Heart right ventricle (tissue), 16 donors: ENCODE results near the gene ENPP1. TPM values are rescaled to one million over a fixed set of nuclear protein-coding genes. Genes with fewer than 3 reads are reported as not detected.
A peak's percentile ranks its signal among the peaks of the same experiment; 100 is the strongest.

Experiments
- ATAC-seq, 8 donors: fragments of 200-7000 bp; cut with Tn5 transposase; one replicate each; pipeline ENCODE4 v1.9.1; 2020; ENCODE audit warnings: mild to moderate bottlenecking in 8 of 8, moderate library complexity in 8 of 8, moderate number of reproducible peaks in 1 of 8
- DNase-seq, 2 donors: peaks; one replicate each; pipeline ENCODE4 v3.0.0-alpha.2; 2020
- H3K27ac ChIP-seq, 10 donors: fragments of 200-600 bp; sonication (generic) in 2 of 10; one replicate each; pipeline versions ENCODE4 v1.5.0 to v1.8.0; 2020 to 2022; ENCODE audit warnings: mild to moderate bottlenecking in 3 of 10
- H3K27me3 ChIP-seq, 7 donors: fragments of 200-600 bp; one replicate each; pipeline ENCODE4 v1.8.0; 2021 to 2022; ENCODE audit warnings: mild to moderate bottlenecking in 2 of 7
- H3K36me3 ChIP-seq, 9 donors: fragments of 200-600 bp; sonication (generic) in 1 of 9; one replicate each; pipeline versions ENCODE4 v1.5.0 to v1.8.0; 2020 to 2022; ENCODE audit warnings: mild to moderate bottlenecking in 2 of 9
- H3K4me1 ChIP-seq, 9 donors: fragments of 200-600 bp; sonication (generic) in 1 of 9; one replicate each; pipeline versions ENCODE4 v1.5.0 to v1.8.0; 2020 to 2022; ENCODE audit warnings: mild to moderate bottlenecking in 4 of 9
- H3K4me3 ChIP-seq, 10 donors: fragments of 200-600 bp; sonication (generic) in 2 of 10; one replicate each; pipeline versions ENCODE4 v1.5.0 to v1.8.0; 2020 to 2022; ENCODE audit warnings: mild to moderate bottlenecking in 7 of 10, moderate library complexity in 2 of 10
- H3K9me3 ChIP-seq, 11 donors: fragments of 200-600 bp in 10 of 11; sonication (generic) in 2 of 11; one replicate each; pipeline versions ENCODE4 v1.5.0 to v1.8.0; 2013 to 2022; ENCODE audit warnings: mild to moderate bottlenecking in 2 of 11, control low read depth in 1 of 11, moderate library complexity in 1 of 11
- WGBS, 2 donors: extraction: QIAGEN DNeasy Blood & Tissue Kit; methylation state at CpG; one replicate each; pipeline ENCODE4 v1.1.7; 2013; ENCODE audit warnings: inconsistent platforms in 1 of 2; 5-methylcytosine and 5-hydroxymethylcytosine counted together
- intact Hi-C, 10 donors: fragments of 100-400 bp; cut with DNase I; formaldehyde crosslinking; loops; one replicate each; pipeline versions ENCODE4 v1.11.1 to v1.14.2; 2022
- polyA plus RNA-seq, 2 donors: library from polyadenylated mRNA; stranded (reverse); fragments of 200-250 nt; gene quantifications; one replicate each; pipeline ENCODE4 v1.2.3, GENCODE V29; 2013
- total RNA-seq, 10 donors: library from RNA; stranded (reverse); fragmentation: NEBNext Ultra II Directional in 3 of 10; extraction: Animal tissue kit (Norgen Biotek cat#: 25700) in 3 of 10; gene quantifications; one replicate each; pipeline versions ENCODE4 v1.2.1 to v1.2.4, GENCODE V29; 2021 to 2023
- TF ChIP-seq, protein P1 (sequence below), 9 donors: fragments of 200-600 bp; sonication (generic) in 2 of 9; IDR thresholded peaks; one replicate each; pipeline versions ENCODE4 v1.5.0 to v1.8.0; 2021 to 2022; ENCODE audit warnings: antibody characterized with exemption in 9 of 9, mild to moderate bottlenecking in 5 of 9, moderate library complexity in 1 of 9
- donor health status: Arrhythmogenic right ventricular cardiomyopathy.
- donor health status: ischemic (EF 13 %, LVEDD 7.1; RV severe dilation, severe dysfunction).
- donor health status: healthy with polysubstance abuse.
- donor health status: DM: no; HTN: yes; CAD: no.
- donor health status: DM: no; HTN: no; CAD: no.
- donor health status: ischemic (EF 25% LVEDD 6.9; RV normal size, moderate dysfunction).
- donor health status: ischemic (EF 25% LVEDD 5.7; RV mildly dilated, moderate dysfunction).
- donor health status: healthy.
- donor health status: DM: yes; HTN: yes; CAD: no.
- donor health status: Ischemic cardiomyopathy.
- donor health status: ischemic (EF 35%, LVEDD 5.7; RV mildly dilated, moderate dysfunction).
- donor health status: nonischemic (EF 11% LVEDD 7.7; RV severe dilation, severe dysfunction).
- donor health status: DM: yes; HTN: yes; CAD: no.
- donor health status: PGD.
- donor health status: ischemic (EF 29% LVEDD 5.4; RV normal size, mild dysfunction).
- donor health status: nonischemic (EF 23%, LVEDD 6.1; RV moderate dilation, normal function).

ENPP1 gene
- total and polyA plus RNA-seq, 12 donors, result 0.45 to 3.2 (median 2.1) TPM

DNA sequence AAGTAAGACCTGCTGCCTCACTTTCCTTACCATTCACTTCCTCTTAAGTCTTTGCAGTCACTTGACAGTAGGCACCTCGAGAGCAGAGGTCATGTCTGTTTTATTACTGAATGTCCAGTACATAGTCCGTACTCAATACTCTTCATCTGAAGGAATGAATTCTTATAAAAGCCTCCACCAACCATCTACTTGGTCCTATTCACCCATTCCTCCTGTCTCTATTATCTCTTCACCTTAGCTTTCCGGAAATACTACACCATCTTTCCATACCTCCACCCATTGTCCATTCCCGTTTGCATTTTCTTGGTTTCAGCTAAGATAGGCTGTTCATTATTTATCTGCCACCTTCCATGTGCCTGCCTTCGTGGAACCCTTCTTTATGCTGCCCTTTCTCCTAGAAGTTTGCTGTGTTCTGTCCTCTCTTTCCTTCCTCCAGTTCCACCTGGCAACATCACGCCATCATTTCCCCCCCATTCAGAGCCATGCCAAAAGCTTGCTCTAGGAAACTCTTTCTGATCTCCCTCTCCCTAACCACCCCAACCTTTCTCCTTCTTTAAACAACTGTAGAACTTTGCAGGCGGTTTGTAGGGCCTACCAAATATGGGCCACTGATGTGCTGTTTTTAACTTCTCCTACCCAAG lies 38.3 kb downstream of the ENPP1 start:
- intact Hi-C loops, result no loop called here

DNA sequence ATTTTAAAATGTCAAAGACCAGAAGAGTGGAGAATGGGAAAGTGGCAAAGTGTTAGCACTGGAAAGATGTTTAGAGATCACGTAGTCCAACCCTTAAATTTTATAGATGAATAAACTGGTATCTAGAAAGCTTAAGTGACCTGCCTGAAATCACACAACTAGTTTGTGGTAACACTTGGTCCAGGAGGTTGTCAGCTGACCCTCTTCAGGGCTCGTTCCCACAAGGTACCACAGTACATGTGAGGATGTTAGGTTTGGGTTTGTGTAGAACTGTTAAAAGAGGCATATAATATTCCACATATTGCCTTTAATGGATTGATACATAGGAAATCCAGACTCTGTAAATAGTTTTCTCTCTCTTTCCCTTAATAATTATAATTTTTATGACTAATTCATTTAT lies 39.1 kb downstream of the ENPP1 start:
- intact Hi-C loops, result no loop called here
- TF ChIP-seq, protein P1, sequence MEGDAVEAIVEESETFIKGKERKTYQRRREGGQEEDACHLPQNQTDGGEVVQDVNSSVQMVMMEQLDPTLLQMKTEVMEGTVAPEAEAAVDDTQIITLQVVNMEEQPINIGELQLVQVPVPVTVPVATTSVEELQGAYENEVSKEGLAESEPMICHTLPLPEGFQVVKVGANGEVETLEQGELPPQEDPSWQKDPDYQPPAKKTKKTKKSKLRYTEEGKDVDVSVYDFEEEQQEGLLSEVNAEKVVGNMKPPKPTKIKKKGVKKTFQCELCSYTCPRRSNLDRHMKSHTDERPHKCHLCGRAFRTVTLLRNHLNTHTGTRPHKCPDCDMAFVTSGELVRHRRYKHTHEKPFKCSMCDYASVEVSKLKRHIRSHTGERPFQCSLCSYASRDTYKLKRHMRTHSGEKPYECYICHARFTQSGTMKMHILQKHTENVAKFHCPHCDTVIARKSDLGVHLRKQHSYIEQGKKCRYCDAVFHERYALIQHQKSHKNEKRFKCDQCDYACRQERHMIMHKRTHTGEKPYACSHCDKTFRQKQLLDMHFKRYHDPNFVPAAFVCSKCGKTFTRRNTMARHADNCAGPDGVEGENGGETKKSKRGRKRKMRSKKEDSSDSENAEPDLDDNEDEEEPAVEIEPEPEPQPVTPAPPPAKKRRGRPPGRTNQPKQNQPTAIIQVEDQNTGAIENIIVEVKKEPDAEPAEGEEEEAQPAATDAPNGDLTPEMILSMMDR (IDR thresholded peaks at IDR 0.05), result no peak
- Histone ChIP-seq H3K27me3 (no peaks in the 10 kb centered on the region), H3K4me1 (no peaks in the 10 kb centered on the region), H3K4me3 (no peak overlapping the region), H3K9me3 (no peaks in the 10 kb centered on the region), H3K36me3 (peaks cover 0 to 6% (median 0%) of the 10 kb centered on the region in 9 donors), H3K27ac (no peak overlapping the region)
- 86 to 91% methylated on average over 2 of the region's 2 CpGs for WGBS, 2 donors
- ATAC-seq, result no peak
- no peak for DNase-seq

More for the DNA sequence above, 38.3 kb downstream of the ENPP1 start:
- Histone ChIP-seq H3K27ac (no peak overlapping the region), H3K4me1 (no peaks in the 10 kb centered on the region), H3K27me3 (no peaks in the 10 kb centered on the region), H3K36me3 (peaks cover 0 to 6% (median 0%) of the 10 kb centered on the region in 9 donors), H3K9me3 (no peaks in the 10 kb centered on the region), H3K4me3 (no peak overlapping the region)
- ATAC-seq, result no peak
- 79 to 80% methylated on average over 7 of the region's 7 CpGs for WGBS, 2 donors
- no peak for DNase-seq
- TF ChIP-seq, protein P1 (IDR thresholded peaks at IDR 0.05), result no peak

DNA sequence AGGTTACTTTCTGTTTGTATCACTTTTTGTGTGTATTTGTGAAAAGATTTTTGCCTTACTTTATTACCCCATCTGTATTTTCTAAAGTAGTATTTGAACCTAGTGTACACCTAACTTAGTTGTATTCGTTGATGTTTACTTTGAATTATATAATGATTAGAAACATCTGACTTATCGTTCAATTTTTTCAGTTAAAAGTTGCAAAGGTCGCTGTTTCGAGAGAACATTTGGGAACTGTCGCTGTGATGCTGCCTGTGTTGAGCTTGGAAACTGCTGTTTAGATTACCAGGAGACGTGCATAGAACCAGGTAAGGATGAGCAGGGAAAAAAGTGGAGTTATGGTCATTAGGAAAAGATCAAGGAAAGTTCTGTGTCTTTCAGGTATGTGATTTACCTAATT lies 42.0 kb downstream of the ENPP1 start:
- Histone ChIP-seq H3K4me3 (no peak overlapping the region), H3K36me3 (peaks cover 0 to 6% (median 0%) of the 10 kb centered on the region in 9 donors), H3K27me3 (no peaks in the 10 kb centered on the region), H3K4me1 (no peaks in the 10 kb centered on the region), H3K9me3 (no peaks in the 10 kb centered on the region), H3K27ac (no peak overlapping the region)
- ATAC-seq (no peak), DNase-seq (no peak)
- intact Hi-C loops, result no loop called here
- TF ChIP-seq, protein P1 (IDR thresholded peaks at IDR 0.05), result no peak
- WGBS, 2 donors, result 91 to 92% methylated on average over 6 of the region's 6 CpGs

DNA sequence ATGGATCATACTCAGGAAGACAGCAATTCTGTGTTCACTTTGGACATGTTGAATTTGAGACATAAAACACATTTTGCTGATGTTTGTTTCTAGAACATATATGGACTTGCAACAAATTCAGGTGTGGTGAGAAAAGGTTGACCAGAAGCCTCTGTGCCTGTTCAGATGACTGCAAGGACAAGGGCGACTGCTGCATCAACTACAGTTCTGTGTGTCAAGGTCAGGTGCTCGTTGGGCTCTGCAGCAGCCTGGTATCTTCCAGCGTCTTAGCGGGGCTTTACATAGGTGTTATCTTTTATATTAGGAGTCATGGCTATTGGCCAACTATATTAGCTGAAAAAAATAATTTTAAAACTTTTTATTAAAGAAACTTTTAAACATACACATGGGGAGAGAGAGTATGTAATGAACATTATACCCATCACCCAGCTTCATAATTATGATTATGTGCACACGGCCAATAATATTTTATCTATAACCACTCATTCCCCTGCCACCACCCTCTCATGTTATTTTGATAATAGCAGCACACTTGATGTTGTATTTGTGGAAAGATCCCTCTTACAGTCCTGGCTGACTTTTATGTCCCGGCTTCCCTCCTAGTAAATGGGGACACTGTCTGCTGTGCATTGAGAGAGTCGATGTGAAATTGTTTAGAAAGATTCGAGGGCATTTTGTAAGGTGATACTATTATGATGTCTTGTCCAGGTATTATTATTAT lies 43.4 kb downstream of the ENPP1 start:
- Histone ChIP-seq H3K36me3 (peaks cover 0 to 6% (median 0%) of the 10 kb centered on the region in 9 donors), H3K4me3 (no peak overlapping the region), H3K9me3 (no peaks in the 10 kb centered on the region), H3K27me3 (no peaks in the 10 kb centered on the region), H3K27ac (no peak overlapping the region), H3K4me1 (no peaks in the 10 kb centered on the region)
- ATAC-seq, result peak in 5 of 8 donors; percentile 22 to 54 (median 48)
- intact Hi-C loops, result no loop called here
- no peak for DNase-seq
- TF ChIP-seq, protein P1 (IDR thresholded peaks at IDR 0.05), result no peak
- 48 to 55% methylated on average over 8 of the region's 8 CpGs for WGBS, 2 donors
